HepG2 (cell line): ENCODE data around the gene RELL1. TPM values are rescaled to one million over a fixed set of nuclear protein-coding genes. Genes with fewer than 3 reads are reported as not detected.

ENCODE experiments used
- ATAC-seq: fragments of 200-7000 bp; cut with Tn5 transposase; 3 replicates; pipeline ENCODE4 v1.9.1; 2020; ENCODE audit warnings: mild to moderate bottlenecking, moderate library complexity
- BruUV-seq: library from RNA; stranded (reverse); fragments of 400-500 nt; replicated peaks from 2 replicates; lab custom pipeline; 2021; lab: Mats Ljungman, UMichigan
- CTCF ChIA-PET: fragments of 300-600 bp; formaldehyde crosslinking; extraction: SDS; loops from one replicate; lab custom pipeline; 2021; ENCODE audit warnings: low total read pairs, inconsistent platforms, low intra/inter-chr PET ratio; lab: Yijun Ruan, JAX
- POLR2A ChIA-PET: fragments of 350-600 bp; sonication (Branson Sonifier 250); formaldehyde crosslinking; loops from one replicate; lab custom pipeline; 2020; ENCODE audit warnings: antibody characterized with exemption, inconsistent platforms; lab: Yijun Ruan, JAX
- DNase-seq: peaks from one replicate; pipeline ENCODE4 v3.0.0-alpha.2; 2015; ENCODE audit warnings: low spot score
- FAIRE-seq: peaks from 3 replicates; lab custom pipeline; 2011; peaks lifted over from hg19 to GRCh38; lab: Jason Lieb, UNC
- H2AFZ ChIP-seq: one replicate; pipeline ENCODE4 v1.6.1; 2011; ENCODE audit warnings: low read length, inconsistent platforms
- H3K27ac ChIP-seq: fragments of 300-600 bp; 3 replicates; pipeline ENCODE4 v1.8.0; 2011; ENCODE audit warnings: mixed run types, mild to moderate bottlenecking, mixed read lengths, low read length, inconsistent platforms; ENCODE audit not compliant: insufficient read depth; ENCODE audit errors: extremely low read length
- H3K27me3 ChIP-seq, 2 experiments: fragments of 200-600 bp in 1 of 2; 2 replicates in 1 of 2; 3 replicates in 1 of 2; pipeline versions ENCODE4 v1.6.0 to v1.8.0; 2011; ENCODE audit warnings: low read length in 2 of 2, mild to moderate bottlenecking in 2 of 2, moderate library complexity in 2 of 2, inconsistent platforms in 1 of 2; ENCODE audit not compliant: insufficient read depth in 2 of 2, control insufficient read depth in 1 of 2
- H3K36me3 ChIP-seq, 2 experiments: fragments of 200-600 bp in 1 of 2; replicated peaks in 1 of 2; 2 replicates in 1 of 2; 3 replicates in 1 of 2; pipeline versions ENCODE4 v1.5.1 to v1.8.0; 2011; ENCODE audit warnings: low read length in 2 of 2, inconsistent platforms in 1 of 2; ENCODE audit not compliant: insufficient read depth in 2 of 2, control insufficient read depth in 1 of 2
- H3K4me1 ChIP-seq: 2 replicates; pipeline ENCODE4 v1.5.1; 2012; ENCODE audit warnings: low read length, inconsistent platforms; ENCODE audit not compliant: insufficient read depth
- H3K4me2 ChIP-seq: 2 replicates; pipeline ENCODE4 v1.6.0; 2011; ENCODE audit warnings: low read depth, low read length, inconsistent platforms
- H3K4me3 ChIP-seq, 3 experiments: fragments of 200-600 bp in 1 of 3; sonication (generic), shearing (Covaris generic) in 1 of 3; replicated peaks in 1 of 3; 2 replicates each; pipeline ENCODE4 v1.5.1; 2011 to 2016; ENCODE audit warnings: low read length in 3 of 3, inconsistent platforms in 2 of 3, low read depth in 2 of 3, mild to moderate bottlenecking in 2 of 3, control low read depth in 1 of 3, mixed read lengths in 1 of 3; ENCODE audit not compliant: insufficient read depth in 1 of 3
- H3K79me2 ChIP-seq: one replicate; pipeline ENCODE4 v1.6.1; 2011; ENCODE audit warnings: low read length, inconsistent platforms; ENCODE audit not compliant: insufficient read depth
- H3K9ac ChIP-seq: 2 replicates; pipeline ENCODE4 v1.6.0; 2011; ENCODE audit warnings: mild to moderate bottlenecking, low read depth, low read length, inconsistent platforms; ENCODE audit not compliant: insufficient read depth
- H3K9me3 ChIP-seq: 2 replicates; pipeline ENCODE4 v1.5.1; 2012; ENCODE audit warnings: mild to moderate bottlenecking, low read length
- H4K20me1 ChIP-seq: 2 replicates; pipeline ENCODE4 v1.6.0; 2011; ENCODE audit warnings: inconsistent platforms, mild to moderate bottlenecking, low read length, moderate library complexity; ENCODE audit not compliant: insufficient read depth
- FOXO1 ChIP-seq: sonication (generic); formaldehyde crosslinking; IDR thresholded peaks from 2 replicates; pipeline ENCODE4 v1.4.0; 2020; ENCODE audit warnings: missing genetic modification reagents
- FOXP1 ChIP-seq, 2 experiments: fragments of 450-650 bp in 1 of 2; IDR thresholded peaks; 2 replicates each; pipeline ENCODE4 v1.6.1; 2017 to 2018; ENCODE audit warnings: antibody characterized with exemption in 1 of 2
- FUBP1 ChIP-seq: sonication (generic); formaldehyde crosslinking; IDR thresholded peaks from 2 replicates; pipeline ENCODE4 v1.5.1; 2020; ENCODE audit warnings: missing genetic modification reagents, mild to moderate bottlenecking, borderline replicate concordance
- GRHL1 ChIP-seq: sonication (generic); formaldehyde crosslinking; conservative IDR thresholded peaks from 2 replicates; pipeline ENCODE4 v1.8.0; 2022; ENCODE audit warnings: missing genetic modification reagents
- HNF4A ChIP-seq: sonication (generic); formaldehyde crosslinking; IDR thresholded peaks from 2 replicates; pipeline ENCODE4 v1.4.0; 2020; ENCODE audit warnings: missing genetic modification reagents
- HOXA5 ChIP-seq: sonication (generic); formaldehyde crosslinking; IDR thresholded peaks from 2 replicates; pipeline ENCODE4 v1.4.0; 2020; ENCODE audit warnings: missing genetic modification reagents
- SIN3A ChIP-seq: IDR thresholded peaks from 2 replicates; pipeline ENCODE4 v1.6.1; 2011; ENCODE audit warnings: low read depth, mild to moderate bottlenecking, control low read depth, low read length, borderline replicate concordance
- SRSF4 ChIP-seq: fragments of 200-400 bp; formaldehyde crosslinking; IDR thresholded peaks from one replicate; pipeline ENCODE4 v1.6.1; 2018; ENCODE audit warnings: mild to moderate bottlenecking, low read depth, low read length, moderate library complexity; ENCODE audit not compliant: poor library complexity, severe bottlenecking
- TCF7 ChIP-seq: sonication (generic); IDR thresholded peaks from 2 replicates; pipeline ENCODE4 v1.6.1; 2016; ENCODE audit warnings: antibody characterized with exemption, low read depth
- ZNF382 ChIP-seq: sonication (generic); formaldehyde crosslinking; IDR thresholded peaks from 2 replicates; pipeline ENCODE4 v1.5.0; 2020; ENCODE audit warnings: missing genetic modification reagents, mild to moderate bottlenecking, borderline replicate concordance
- ZNF569 ChIP-seq: sonication (generic); formaldehyde crosslinking; IDR thresholded peaks from 2 replicates; pipeline ENCODE4 v1.5.0; 2020; ENCODE audit warnings: mild to moderate bottlenecking, missing genetic modification reagents, moderate library complexity, borderline replicate concordance
- ZNF768 ChIP-seq: sonication (generic); formaldehyde crosslinking; IDR thresholded peaks from 2 replicates; pipeline ENCODE4 v1.4.0; 2020; ENCODE audit warnings: missing genetic modification reagents
- WGBS: methylation state at CpG from one replicate; pipeline ENCODE4 v1.1.6; 2017; ENCODE audit warnings: low lambda C conversion rate; 5-methylcytosine and 5-hydroxymethylcytosine counted together
- in situ Hi-C: cut with HindIII; loops from 2 replicates; pipeline ENCODE4 v1.10.0; 2017; ENCODE audit warnings: low pct_unique_long_range_greater_than_20kb; ENCODE audit not compliant: extremely low pct_ligation_motif_present
- intact Hi-C: fragments of 100-400 bp; cut with micrococcal nuclease; formaldehyde crosslinking; loops from one replicate; pipeline ENCODE4 v1.10.0; 2022; ENCODE audit not compliant: unreplicated experiment
- polyA plus RNA-seq, 8 experiments: library from polyadenylated mRNA; depleted of rRNA in 3 of 8; stranded (reverse) in 7 of 8; unstranded in 1 of 8; fragments of >200 nt; fragmentation: Illumina TruSeq in 4 of 8; extraction: Trizol in 4 of 8; gene quantifications; 2 replicates each; pipeline versions ENCODE4 v1.2.1 to v1.2.3, GENCODE V29; 2011 to 2016; ENCODE audit warnings: low read depth in 4 of 8, missing spikeins in 1 of 8, mixed read lengths in 1 of 8; ENCODE audit not compliant: insufficient read depth in 1 of 8
- total RNA-seq, 5 experiments: library from RNA; depleted of rRNA; stranded (reverse); fragments of >200 nt; fragmentation: Illumina TruSeq; extraction: Trizol; gene quantifications; 2 replicates each; pipeline ENCODE4 v1.2.3, GENCODE V29; 2016; ENCODE audit warnings: low read depth in 1 of 5

Gene RELL1
- total and polyA plus RNA-seq, 2 of the 13 experiments (the other 11 are each of a cell fraction or from before 2014, with no cell fraction given), result 8.4 to 58.4 TPM

- no peak for TF ChIP-seq ZNF569
- no peak for TF ChIP-seq FUBP1 (CRISPR knock-in tag)
- no peak for TF ChIP-seq HOXA5 (CRISPR knock-in tag)
- TF ChIP-seq GRHL1 (CRISPR knock-in tag), result no peak
- TF ChIP-seq FOXO1, result no peak
- no peak for TF ChIP-seq ZNF768 (CRISPR knock-in tag)
- no peak for TF ChIP-seq ZNF382 (CRISPR knock-in tag)
Measured at GRCh38 chr4:37710491-37710890, 24.3 kb upstream of the RELL1 start (continued).

GRCh38 chr4:37706032-37706431, 19.9 kb upstream of the RELL1 start:
- POLR2A ChIA-PET, result no interaction called here
- FAIRE-seq (no peak), DNase-seq (no peak), ATAC-seq (no peak)
- 71% methylated on average over 3 of the region's 3 CpGs for WGBS
- CTCF ChIA-PET, result no interaction called here
- in situ Hi-C loops, result no loop called here
- intact Hi-C loops, result no loop called here
- no peaks in the 10 kb centered on the region for H4K20me1 ChIP-seq
- H3K27me3 ChIP-seq, result no peaks in the 10 kb centered on the region; a peak in 1 of 5 replicates
- no TSS peak for BruUV-seq
- no peak for TF ChIP-seq HNF4A (CRISPR knock-in tag)
- TF ChIP-seq SIN3A, result no peak
- TF ChIP-seq TCF7, result no peak
- no peak for TF ChIP-seq FOXP1 (IDR thresholded peaks at IDR 0.05)
- no peak for TF ChIP-seq FOXP1 (CRISPR knock-in tag; IDR thresholded peaks at IDR 0.05)
- no peak for TF ChIP-seq SRSF4
- H3K79me2 ChIP-seq, result no peaks in the 10 kb centered on the region
- H2AFZ ChIP-seq, result no peak overlapping the region
- H3K36me3 ChIP-seq, result no peaks in the 10 kb centered on the region
- no peak overlapping the region for H3K4me2 ChIP-seq
- no peaks in the 10 kb centered on the region for H3K4me1 ChIP-seq
- no peak overlapping the region for H3K4me3 ChIP-seq
- H3K27ac ChIP-seq, result no peak overlapping the region
- no peaks in the 10 kb centered on the region for H3K9me3 ChIP-seq
- H3K9ac ChIP-seq, result no peak overlapping the region
